Measurements from ENCODE around the gene RIPPLY3. TPM values are rescaled to one million over a fixed set of nuclear protein-coding genes. Genes with fewer than 3 reads are reported as not detected.

Gene RIPPLY3
- total RNA-seq, 1 experiment from 2014 or later: not detected

DNA sequence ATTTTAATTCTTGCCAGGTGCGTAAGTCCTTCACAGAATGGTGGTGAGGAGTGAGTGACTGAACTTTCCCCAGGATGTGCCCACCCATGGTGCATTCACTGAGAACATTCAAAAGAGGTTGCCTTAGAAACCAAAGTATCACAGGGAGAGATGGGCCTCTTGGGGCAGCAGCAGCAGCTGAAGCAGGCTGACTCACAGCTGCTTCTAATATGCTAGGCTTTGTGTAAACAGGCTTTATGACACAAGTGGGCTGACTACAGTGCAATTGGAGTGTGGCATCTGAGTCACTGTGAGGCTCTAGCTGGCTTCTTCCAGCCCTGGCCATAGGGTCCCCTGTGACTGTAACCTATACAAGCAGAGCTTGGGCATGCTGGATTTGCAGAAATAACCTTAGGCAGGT is 53.8 kb downstream of the RIPPLY3 start (continued):
- TF ChIP-seq, protein P1, sequence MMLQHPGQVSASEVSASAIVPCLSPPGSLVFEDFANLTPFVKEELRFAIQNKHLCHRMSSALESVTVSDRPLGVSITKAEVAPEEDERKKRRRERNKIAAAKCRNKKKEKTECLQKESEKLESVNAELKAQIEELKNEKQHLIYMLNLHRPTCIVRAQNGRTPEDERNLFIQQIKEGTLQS (IDR thresholded peaks at IDR 0.05): no peak

GRCh38 chr21:37061926-37062592 is 55.6 kb downstream of the RIPPLY3 start:
- DNase-seq (ENCODE audit: low read depth, low spot score) (no peak), ATAC-seq (no peak)
- Histone ChIP-seq H3K9me2 (ENCODE audit: insufficient read depth) (no peaks in the 10 kb centered on the region), H3K36me3 (ENCODE audit: control insufficient read depth in 1 of 2, insufficient read depth in 2 of 2, low read length in 2 of 2) (no peaks in the 10 kb centered on the region), H2AFZ (ENCODE audit: low read depth, low read length, poor library complexity, severe bottlenecking) (no peak overlapping the region), H3K9me3 (ENCODE audit: control insufficient read depth in 1 of 2, insufficient read depth in 1 of 2, low read depth in 1 of 2, low read length in 2 of 2) (no peaks in the 10 kb centered on the region; a peak in 2 of 4 replicates), H3K79me2 (ENCODE audit: insufficient read depth, low read length) (no peaks in the 10 kb centered on the region), H3K9ac (ENCODE audit: low read length) (no peak overlapping the region), H4K20me1 (ENCODE audit: insufficient read depth) (no peaks in the 10 kb centered on the region), H3K4me2 (ENCODE audit: low read length) (no peak overlapping the region), H3K27ac (ENCODE audit: low read depth, low read length) (no peak overlapping the region), H3K27me3 (ENCODE audit: insufficient read depth, low read length) (no peaks in the 10 kb centered on the region), H3K4me3 (replicated peaks in 1 of 2; ENCODE audit: low read depth in 1 of 2, low read length in 2 of 2) (no peak overlapping the region), H3K4me1 (ENCODE audit: control insufficient read depth in 1 of 2, insufficient read depth in 2 of 2, low read length in 2 of 2) (peaks cover 12 to 15% of the 10 kb centered on the region in 2 experiments)
- TF ChIP-seq, protein P1 (IDR thresholded peaks at IDR 0.05): no peak
- TF ChIP-seq EGR1 (IDR thresholded peaks at IDR 0.05; ENCODE audit: low read depth) (no peak), EZH2phosphoT487 (IDR thresholded peaks at IDR 0.05; ENCODE audit: borderline replicate concordance) (no peak), POLR2A (IDR thresholded peaks at IDR 0.05; ENCODE audit: borderline replicate concordance, extremely low read depth, insufficient read depth, insufficient read length) (no peak), YY1 (IDR thresholded peaks at IDR 0.05; ENCODE audit: extremely low read depth, insufficient replicate concordance, low read depth, low read length) (no peak), JUND (IDR thresholded peaks at IDR 0.05) (no peak), EZH2 (IDR thresholded peaks at IDR 0.05) (no peak), ZNF274 (IDR thresholded peaks at IDR 0.05; ENCODE audit: low read depth, low read length) (no peak), SRF (IDR thresholded peaks at IDR 0.05; ENCODE audit: low read depth) (no peak), POLR2AphosphoS5 (IDR thresholded peaks at IDR 0.05; ENCODE audit: low read depth, low read length) (no peak), RAD21 (IDR thresholded peaks at IDR 0.05; ENCODE audit: low read depth) (no peak), ZFX (IDR thresholded peaks at IDR 0.05) (no peak), CEBPB (IDR thresholded peaks at IDR 0.05; ENCODE audit: low read depth) (no peak), FOSL1 (IDR thresholded peaks at IDR 0.05; ENCODE audit: low read depth) (no peak)
- TF ChIP-seq, protein P2, sequence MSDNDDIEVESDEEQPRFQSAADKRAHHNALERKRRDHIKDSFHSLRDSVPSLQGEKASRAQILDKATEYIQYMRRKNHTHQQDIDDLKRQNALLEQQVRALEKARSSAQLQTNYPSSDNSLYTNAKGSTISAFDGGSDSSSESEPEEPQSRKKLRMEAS (IDR thresholded peaks at IDR 0.05): no peak
- TF ChIP-seq, protein P3, sequence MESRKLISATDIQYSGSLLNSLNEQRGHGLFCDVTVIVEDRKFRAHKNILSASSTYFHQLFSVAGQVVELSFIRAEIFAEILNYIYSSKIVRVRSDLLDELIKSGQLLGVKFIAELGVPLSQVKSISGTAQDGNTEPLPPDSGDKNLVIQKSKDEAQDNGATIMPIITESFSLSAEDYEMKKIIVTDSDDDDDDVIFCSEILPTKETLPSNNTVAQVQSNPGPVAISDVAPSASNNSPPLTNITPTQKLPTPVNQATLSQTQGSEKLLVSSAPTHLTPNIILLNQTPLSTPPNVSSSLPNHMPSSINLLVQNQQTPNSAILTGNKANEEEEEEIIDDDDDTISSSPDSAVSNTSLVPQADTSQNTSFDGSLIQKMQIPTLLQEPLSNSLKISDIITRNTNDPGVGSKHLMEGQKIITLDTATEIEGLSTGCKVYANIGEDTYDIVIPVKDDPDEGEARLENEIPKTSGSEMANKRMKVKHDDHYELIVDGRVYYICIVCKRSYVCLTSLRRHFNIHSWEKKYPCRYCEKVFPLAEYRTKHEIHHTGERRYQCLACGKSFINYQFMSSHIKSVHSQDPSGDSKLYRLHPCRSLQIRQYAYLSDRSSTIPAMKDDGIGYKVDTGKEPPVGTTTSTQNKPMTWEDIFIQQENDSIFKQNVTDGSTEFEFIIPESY (IDR thresholded peaks at IDR 0.05; ENCODE audit: extremely low read depth, insufficient replicate concordance, low read length): no peak
- no TSS peak for BruUV-seq (replicated peaks)
- intact Hi-C loops (cut with micrococcal nuclease): no loop called here
- ChIA-PET CTCF (interaction anchor here (1.4 kb wide), 1 partner anchor 52 kb away, joined by 5 read pairs; no protein-coding TSS in a partner anchor), POLR2A (no interaction called here), RAD21 (ENCODE audit: low non-redundant PET in 1 of 2, low total read pairs in 2 of 2, uncharacterized antibody in 2 of 2, unreplicated experiment in 2 of 2) (no interaction called here)

Measured in HCT116 (cell line).